ENCODE data around the gene IGSF1.

DNA sequence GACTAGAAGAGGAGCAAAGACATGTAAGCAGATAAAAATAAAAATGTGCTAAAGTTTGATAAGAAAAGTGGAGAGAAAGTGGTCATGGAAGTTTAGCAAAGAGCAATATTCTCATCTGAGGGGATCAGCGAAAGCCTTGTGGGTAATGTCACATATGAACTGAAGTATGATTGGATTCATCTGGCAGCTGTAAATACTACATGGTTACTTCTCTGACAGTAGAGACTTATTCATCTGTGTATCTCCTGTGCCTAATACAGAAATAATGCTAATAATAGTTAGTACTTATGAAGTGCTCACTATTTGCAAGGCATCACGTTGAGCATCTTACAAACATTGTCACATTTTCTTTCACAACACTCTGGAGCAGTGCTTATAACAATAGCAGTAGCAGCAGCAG, 8.9 kb upstream of the IGSF1 start:
- TF ChIP-seq EZH2phosphoT487 (IDR thresholded peaks at IDR 0.05; ENCODE audit: low read depth) = no peak
- TF ChIP-seq, protein P1, sequence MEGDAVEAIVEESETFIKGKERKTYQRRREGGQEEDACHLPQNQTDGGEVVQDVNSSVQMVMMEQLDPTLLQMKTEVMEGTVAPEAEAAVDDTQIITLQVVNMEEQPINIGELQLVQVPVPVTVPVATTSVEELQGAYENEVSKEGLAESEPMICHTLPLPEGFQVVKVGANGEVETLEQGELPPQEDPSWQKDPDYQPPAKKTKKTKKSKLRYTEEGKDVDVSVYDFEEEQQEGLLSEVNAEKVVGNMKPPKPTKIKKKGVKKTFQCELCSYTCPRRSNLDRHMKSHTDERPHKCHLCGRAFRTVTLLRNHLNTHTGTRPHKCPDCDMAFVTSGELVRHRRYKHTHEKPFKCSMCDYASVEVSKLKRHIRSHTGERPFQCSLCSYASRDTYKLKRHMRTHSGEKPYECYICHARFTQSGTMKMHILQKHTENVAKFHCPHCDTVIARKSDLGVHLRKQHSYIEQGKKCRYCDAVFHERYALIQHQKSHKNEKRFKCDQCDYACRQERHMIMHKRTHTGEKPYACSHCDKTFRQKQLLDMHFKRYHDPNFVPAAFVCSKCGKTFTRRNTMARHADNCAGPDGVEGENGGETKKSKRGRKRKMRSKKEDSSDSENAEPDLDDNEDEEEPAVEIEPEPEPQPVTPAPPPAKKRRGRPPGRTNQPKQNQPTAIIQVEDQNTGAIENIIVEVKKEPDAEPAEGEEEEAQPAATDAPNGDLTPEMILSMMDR (IDR thresholded peaks at IDR 0.05; ENCODE audit: low read depth, low read length) = no peak
